GM12875 (cell line): Measurements from ENCODE around the gene LAYN.

Experiments used
- H3K4me3 ChIP-seq: one replicate; pipeline ENCODE4 v1.5.1; 2011; ENCODE audit warnings: low read depth, low read length, control low read depth
- CTCF ChIP-seq: IDR thresholded peaks from 2 replicates; pipeline ENCODE4 v1.5.1; 2011; ENCODE audit warnings: low read depth, mild to moderate bottlenecking, control low read depth, inconsistent platforms, low read length, moderate library complexity, borderline replicate concordance; ENCODE audit not compliant: insufficient read depth

Gene LAYN

DNA sequence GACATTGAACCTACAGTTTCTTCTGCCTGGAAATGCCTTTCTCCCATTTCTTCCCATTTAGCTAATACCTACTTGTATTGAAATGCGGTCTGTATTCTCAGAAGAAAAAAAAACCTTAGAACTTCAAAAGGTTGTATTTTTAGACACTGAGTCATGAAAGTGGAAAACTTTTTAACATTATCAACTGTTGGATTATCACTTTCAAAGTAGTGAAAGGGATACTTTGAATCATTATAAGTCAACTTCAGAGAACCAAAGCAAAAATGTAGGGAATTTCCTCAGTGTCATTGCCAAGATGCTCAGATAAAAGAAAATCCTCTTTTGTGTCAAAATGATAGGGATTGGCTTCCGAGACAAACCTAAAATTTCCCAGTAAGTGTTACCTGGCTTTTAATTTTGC, 19.4 kb upstream of the LAYN start:
- no peak overlapping the region for H3K4me3 ChIP-seq
- TF ChIP-seq CTCF: no peak

DNA sequence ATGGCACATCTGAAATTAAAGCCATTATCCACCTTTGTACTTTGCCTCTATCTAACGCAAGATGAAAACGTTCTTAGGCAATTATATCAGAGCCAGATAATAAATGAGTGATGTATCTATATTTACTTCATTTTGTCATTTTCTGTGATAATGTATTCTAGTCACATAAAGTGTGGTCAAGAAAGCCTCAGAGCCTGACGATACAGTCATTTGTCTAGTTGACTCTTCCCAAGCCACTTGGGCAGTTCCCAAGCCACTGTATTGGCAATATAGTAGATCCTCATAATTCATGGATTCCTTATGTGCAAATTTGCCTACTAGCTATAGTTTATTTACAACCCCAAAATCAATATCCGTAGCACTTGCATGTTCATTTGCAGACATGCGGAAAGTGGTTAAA, 18.1 kb upstream of the LAYN start:
- TF ChIP-seq CTCF: no peak
- H3K4me3 ChIP-seq: no peak overlapping the region

GRCh38 chr11:111523343-111523742, 17.2 kb upstream of the LAYN start:
- no peak for TF ChIP-seq CTCF

GRCh38 chr11:111524056-111524455, 16.5 kb upstream of the LAYN start:
- no peak overlapping the region for H3K4me3 ChIP-seq
- TF ChIP-seq CTCF: no peak

More at GRCh38 chr11:111523343-111523742, 17.2 kb upstream of the LAYN start:
- H3K4me3 ChIP-seq: no peak overlapping the region

DNA sequence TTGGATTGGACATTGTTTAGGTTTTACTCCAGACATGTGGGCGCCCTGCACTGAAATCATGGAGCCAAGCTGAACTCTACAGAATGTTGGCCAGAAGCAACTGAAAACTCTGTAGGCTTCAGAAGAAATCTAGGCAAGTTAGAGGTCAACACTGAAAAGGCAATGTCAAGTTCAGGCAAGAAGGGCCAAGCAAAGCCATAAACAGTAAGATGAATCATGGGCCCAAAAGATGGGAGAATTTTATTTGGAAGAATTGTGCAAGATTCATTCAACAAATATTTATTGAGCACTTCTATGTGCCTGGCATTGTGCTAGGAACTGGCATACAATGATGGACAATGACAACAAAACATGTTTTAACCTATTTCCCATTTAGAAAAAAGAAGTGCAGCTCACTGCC, 15.1 kb upstream of the LAYN start:
- TF ChIP-seq CTCF: no peak

DNA sequence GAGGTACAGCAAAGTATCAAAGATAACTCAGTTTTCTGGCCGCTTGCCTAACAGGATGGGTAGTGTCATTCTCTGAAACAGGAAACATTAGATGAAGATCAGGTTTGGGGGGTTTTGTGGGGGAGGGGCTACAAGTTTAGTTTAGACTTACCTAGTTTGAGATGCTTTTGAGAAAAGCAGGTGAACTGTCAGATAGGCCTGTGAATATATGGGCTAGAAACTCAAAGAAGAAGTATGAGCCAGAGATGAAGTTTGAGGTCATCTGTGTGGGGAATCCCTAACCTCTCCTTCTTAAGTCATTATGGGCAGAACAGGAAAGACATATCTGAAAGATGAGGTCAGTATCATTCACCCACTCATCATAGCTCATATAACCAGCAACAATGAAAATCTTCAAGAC, 14.0 kb upstream of the LAYN start:
- no peak overlapping the region for H3K4me3 ChIP-seq
- TF ChIP-seq CTCF: no peak

More for the DNA sequence above, 15.1 kb upstream of the LAYN start:
- no peak overlapping the region for H3K4me3 ChIP-seq

- TF ChIP-seq CTCF: no peak
- no peak overlapping the region for H3K4me3 ChIP-seq
Observed at GRCh38 chr11:111527279-111527678, 13.2 kb upstream of the LAYN start.
